ENCODE data around the gene RALBP1.

The RALBP1 gene

DNA sequence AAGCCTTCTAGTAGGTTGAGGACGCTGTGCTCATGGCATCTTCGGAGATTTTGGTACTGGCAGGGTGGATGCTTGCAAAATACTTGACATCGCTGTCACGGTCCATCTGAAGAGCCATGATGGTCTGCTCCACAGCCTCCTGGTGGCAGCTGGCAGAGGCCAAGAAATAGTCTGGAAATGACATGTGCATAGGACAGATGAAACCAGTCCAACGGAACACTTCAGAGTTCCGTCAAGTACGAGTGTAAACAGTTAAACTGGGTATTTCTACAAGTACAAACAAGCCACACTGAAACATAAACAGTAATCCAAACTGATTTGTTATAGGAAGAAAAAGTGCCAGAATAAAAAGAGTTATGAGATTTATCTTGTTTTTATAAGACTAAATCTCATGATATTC is 72.5 kb downstream of the RALBP1 start:
- no peak for DNase-seq (ENCODE audit: low read depth in 2 of 2)

DNA sequence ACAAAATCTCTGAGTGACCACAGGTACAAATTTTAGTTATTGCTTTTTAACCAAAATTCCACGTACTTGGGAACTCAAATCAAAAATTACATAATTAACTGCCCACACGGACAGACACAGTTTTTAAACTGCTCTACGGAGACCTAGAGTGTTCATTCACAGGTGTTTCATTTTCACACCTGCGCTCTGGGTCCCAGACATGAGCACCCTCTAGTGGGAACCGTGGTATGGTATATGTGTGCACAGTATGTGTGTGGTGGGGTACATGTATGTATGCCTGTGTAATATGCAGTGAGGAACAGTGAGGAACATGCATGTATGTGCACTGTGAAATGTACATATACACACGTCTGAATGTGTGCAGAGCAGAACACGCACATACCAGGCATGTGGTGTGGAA is 74.1 kb downstream of the RALBP1 start:
- no peak for DNase-seq (ENCODE audit: low read depth in 2 of 2)

DNA sequence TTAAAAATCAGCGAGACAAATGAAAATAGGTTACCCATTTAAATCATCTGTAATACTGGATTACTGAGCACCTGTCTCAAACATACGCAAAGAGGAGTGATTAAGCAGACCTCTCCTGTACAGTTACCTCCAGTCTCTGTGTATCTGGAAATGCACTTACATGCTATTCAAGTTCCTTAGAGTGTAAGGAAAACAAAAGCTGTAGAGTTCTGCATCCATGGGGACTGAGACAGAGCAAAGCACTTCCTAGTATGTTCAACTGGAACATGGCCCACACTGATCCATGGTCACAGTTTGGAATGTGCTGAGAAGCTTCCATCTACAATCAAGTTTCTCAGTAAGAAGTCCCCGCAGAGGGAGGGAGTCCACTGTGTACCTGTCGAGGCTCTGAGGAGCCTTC is 75.1 kb downstream of the RALBP1 start:
- no peak for DNase-seq (ENCODE audit: low read depth in 2 of 2)

DNA sequence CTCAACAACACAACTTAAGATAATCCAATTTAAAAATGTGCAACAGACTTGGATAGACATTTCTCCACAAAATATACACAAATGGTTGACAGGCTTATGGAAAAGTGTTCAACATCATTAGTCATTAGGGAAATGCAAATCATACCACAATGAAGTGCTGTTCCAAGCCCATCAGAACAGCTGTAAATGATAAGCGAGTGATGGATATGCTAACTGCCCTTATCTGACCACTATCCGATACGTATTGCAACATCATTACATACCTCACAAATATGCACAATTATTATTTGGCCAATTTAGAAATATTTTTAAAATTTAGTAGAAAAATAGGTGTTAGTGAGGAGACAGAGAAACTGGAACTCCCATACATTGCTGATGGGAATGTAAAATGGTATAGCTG is 76.9 kb downstream of the RALBP1 start:
- DNase-seq (ENCODE audit: low read depth in 2 of 2), result no peak

DNA sequence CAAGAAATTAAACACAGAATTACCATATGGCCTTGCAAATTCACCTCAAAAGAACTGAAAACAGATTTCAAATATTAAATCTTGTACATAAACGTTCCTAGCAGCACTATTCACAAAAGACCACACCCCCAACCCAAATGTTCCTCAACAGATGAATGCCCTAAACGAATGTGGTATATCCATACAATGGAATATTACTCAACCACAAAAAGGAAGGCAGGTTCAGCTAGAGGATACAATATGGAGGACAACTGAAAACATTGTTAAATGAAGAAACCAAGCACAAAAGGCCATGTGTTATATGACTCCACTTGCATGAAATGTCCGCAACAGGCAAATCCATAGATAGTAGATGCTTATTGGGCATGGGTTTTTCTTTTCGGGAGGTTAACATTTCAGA is 77.3 kb downstream of the RALBP1 start:
- no peak for DNase-seq (ENCODE audit: low read depth in 2 of 2)

DNA sequence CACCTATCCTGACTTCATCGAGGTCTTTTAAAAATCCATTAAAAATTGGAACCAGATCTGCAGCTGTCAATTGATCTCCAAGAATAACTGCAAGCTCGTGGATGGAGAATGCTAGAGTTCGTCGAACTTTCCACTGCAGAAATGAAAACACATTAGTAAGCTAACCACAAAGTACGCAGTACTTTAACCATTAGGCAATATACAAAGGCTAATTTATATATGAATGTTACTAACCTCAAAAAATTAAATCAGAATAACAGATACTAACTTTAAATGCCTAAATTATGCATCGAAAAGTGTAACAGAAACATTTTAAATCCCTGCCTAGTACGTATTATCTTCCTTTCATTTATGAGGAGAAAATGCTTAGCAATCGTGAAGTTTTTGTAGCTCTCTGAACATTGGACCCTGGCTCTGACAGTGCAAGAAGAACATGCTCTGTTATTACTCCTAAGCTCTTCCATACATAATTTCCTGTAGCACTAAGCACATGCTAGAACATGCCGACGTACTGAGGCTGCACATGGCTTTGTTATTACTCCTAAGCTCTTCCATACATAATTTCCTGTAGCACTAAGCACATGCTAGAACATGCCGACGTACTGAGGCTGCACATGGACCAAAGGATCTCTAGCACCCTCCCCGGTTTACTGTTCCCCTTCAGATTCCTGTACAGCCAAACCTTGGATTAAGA is 82.1 kb downstream of the RALBP1 start:
- DNase-seq (ENCODE audit: low read depth in 2 of 2), result no peak

DNA sequence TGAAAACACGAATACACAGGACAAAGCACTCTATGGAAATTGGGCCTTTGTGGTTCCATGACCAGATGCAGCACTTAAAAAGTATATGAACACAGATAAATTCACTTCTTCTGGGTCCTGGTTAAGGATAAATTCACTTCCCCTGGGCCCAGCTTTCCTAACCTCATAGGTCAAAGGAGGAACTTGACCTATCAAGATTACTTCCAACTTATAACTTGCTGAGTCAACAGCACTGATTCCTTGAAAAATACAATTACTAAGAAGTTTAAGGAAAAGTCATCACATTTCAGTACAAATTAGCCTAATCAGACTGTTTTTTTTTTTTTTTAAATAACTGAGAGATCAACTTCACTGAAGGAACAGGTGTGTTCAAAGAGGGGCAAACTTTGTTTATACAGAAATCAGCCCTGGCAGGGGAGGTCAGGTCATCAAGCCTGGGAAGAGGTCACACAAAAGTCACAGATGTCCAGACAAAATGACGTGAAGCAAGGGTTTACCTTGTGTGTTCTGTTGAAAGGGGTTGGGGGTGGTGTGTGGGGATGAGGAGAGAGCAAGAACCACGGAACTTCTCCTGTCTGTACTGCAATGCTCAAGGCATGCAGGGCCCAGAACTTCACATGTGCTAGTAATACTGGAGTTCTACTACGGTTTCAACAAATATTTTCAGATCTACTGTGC is 83.2 kb downstream of the RALBP1 start:
- no peak for DNase-seq (ENCODE audit: low read depth in 2 of 2)

DNA sequence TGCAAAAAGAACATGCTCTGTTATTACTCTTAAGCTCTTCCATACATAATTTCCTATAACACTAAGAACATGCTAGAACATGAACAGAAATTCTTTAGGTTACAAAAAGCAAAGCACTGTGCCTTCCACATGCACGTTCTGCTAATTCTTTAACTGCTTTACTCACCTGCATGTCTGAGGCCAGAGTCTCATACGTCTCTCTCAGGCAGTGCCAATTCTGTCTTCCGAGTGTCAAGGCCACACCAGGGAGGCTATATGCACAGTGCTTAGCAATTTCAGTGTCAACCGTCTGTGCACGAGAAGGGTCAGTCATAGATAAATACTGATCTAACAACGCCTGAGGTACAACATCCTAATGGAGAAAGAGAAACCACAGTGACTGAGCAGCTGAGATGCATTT is 83.9 kb downstream of the RALBP1 start:
- DNase-seq (ENCODE audit: low read depth in 2 of 2), result no peak

DNA sequence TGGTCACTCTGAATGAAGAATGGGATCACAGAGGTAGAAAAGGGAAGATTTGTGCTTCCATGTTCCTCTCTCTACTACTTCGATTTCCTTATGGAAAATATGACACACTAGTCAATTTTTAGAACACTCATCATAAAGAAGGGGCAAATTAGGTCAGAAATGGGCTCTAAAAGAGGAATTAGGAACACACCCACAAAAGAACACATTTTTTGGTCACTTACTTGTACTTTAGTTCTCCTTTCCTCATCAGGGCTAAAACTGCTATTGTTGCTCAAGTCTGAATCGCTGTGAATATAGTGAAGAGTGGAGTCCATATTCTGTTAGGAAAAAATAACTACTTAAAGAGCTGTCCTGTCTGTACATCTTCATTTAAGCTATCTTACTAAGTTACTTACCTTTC is 86.4 kb downstream of the RALBP1 start:
- DNase-seq (ENCODE audit: low read depth in 2 of 2), result no peak

DNA sequence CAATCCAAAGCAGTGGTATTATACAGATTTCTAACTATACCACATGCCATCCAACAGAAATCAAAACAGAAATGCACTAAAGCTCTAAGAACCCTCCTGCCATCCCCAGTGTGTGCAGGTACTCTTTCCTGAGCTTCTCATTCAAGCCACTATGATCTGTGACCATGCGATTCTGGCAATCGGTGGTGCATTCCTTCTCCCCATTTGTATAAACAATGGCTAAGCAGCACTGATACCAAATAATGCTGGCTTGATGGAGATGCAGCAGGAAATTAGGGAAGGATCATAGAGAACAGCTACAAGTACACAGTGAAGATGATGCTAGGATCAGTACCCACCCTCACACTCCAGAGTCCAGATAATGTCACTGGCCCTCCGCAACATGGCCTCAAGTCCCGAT is 87.3 kb downstream of the RALBP1 start:
- DNase-seq (ENCODE audit: low read depth in 2 of 2), result no peak

DNA sequence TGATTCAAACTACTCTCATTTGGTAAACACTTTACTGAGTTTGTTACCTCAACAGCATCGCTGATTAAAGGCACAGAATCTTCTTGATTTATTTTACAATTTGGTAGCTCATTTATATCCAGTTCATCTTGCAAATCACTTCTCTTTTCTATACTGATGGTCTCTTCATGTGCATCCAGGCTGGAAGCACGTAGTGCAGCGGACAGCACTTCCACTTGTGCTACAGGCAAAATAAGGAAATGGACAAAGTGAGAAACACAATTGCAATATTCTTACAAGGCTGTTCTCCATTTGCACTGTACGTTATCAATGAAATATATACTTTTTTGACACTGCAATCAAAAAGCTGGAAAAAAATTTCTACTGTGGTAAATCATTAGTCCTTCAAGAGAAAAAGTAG is 88.0 kb downstream of the RALBP1 start:
- DNase-seq (ENCODE audit: low read depth in 2 of 2), result no peak

DNA sequence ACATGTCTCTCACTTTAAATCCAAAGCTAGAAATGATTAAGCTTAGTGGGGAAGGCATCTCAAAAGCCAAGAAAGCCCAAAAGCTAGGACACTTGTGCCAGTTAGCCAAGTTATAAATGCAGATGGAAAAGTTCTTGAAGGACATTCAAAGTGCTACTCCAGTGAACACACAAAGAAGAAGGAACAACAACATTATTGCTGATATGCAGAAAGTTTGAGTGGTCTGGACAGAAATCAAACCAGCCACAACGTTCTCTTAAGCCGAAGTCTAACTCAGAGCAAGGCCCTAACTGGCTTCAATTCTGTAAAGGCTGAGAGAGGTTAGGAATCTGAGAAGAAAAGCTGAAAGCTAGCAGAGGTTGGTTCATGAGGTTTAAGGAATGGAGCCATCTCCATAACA is 90.1 kb downstream of the RALBP1 start:
- no peak for DNase-seq (ENCODE audit: low read depth in 2 of 2)

DNA sequence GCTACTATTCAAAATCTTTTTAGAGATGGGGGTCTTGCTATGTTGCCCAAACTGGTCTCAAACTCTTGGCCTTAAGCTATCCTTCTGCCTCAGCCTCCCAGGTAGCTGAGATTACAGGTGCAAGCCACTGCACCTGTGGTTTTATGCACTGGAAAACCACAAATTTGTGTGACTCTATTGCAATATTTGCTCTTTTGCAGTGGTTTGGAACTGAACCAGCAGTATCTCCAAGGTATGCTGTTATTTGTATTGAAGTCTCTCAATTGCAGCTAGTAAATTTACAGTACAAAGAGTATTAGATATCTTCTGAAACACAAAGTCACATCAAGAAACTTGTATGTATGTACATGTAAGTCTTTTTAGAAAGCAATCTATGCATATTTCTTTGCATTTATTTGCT is 92.9 kb downstream of the RALBP1 start:
- no peak for DNase-seq (ENCODE audit: low read depth in 2 of 2)

DNA sequence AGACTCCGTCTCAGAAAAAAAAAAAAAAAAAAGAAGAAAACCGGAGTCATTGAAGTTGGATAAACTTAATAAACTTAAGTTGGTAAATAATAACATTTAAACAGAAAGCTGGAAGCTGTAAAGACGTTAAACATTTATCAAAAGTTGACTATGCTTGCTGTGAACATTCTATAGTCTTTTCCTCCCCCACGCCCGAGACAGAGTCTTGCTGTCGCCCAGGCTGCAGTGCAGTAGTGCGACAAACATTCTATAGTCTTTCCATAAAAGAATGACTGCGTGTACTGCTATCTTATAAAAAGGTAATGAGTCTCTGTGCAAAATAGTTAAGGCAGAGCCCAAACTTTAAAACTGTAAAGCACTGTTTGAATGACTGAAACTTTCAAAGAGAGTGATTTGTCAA is 93.9 kb downstream of the RALBP1 start:
- DNase-seq (ENCODE audit: low read depth in 2 of 2), result no peak

DNA sequence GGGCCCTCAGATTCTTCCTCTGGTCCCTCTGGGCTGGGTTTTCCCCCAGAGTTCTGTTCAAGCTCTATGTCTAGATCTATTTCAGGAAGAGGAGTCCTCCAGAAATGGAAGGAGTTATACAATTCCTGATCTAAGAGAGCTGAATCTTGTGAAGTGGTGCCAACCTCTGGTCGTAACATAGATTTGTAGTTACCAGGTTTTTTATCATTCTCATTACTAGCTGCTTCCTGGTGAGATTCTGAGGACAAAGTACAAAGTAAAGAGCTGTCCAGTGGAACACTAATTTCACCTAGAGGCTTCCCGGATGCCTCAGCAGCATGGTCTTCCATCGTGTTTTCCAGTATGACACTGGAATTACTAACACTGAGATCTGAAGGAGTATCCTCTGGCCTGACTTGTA is 94.9 kb downstream of the RALBP1 start:
- DNase-seq (ENCODE audit: low read depth in 2 of 2), result no peak

DNA sequence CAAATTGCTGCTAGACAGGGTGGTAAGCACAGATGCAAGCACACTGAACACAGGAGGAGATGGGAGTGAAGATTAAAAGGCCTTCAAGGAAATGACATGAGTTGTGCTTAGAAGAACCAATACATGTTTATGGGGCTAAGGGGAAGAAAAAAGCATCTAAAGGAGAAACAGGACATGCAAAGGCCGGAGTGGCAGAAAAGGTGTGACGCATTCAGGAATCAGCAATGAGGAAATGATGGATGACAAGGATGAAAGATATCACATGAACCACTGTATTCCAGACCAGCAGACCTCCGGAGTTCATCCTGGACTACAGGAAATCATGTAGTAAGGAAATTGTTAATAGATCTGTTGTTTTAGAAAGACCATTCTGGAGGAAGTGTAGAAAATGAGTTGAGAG is 96.2 kb downstream of the RALBP1 start:
- no peak for DNase-seq (ENCODE audit: low read depth in 2 of 2)

DNA sequence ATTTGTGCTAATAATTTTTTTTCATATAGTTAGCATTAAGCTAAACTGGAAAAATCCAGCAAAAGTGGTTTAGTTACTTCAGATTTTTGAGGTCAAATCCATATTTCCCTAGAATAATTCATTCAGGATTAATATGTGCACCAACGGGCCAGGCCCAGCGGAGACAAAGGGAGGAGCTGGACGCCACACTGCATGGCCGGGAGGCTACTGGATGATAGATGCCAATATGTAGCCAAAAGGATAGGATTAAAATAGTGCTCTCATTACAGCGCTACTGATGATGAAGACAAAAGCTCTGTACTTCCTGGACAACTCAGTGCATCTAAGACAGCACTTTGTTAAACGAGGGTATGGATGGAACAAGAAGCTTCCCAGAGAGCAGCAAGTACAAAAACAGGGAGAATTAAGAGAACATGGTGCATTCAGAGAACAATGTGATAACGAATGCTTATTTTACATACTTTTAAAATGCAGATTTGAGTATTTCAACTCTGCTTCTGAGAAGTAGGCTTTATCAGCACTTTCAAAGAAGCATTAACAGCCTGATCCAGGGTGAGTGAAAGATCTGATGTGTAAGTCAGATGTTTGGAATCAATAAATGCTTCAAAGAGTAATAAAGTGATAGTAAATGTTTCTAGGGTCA is 99.3 kb downstream of the RALBP1 start:
- DNase-seq (ENCODE audit: low read depth in 2 of 2), result no peak

DNA sequence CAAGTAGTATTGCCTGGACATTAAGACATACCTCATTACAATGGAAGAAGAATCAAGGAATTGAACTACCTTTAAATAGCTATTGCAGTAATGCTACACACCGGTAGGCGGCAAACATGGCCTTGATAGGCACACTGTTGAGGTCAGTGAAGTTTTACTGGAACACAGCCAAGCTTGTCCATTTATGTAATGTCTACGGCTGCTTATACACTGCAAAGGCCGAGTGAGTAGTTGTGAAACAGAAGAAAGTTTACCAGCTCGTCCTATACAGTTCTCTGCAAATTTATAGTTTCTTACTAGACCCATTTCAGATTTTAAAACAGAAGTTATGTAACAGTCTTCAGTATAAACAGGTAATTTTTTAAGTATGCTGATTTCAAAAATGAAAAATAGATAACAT is 100.2 kb downstream of the RALBP1 start:
- DNase-seq (ENCODE audit: low read depth in 2 of 2), result no peak

DNA sequence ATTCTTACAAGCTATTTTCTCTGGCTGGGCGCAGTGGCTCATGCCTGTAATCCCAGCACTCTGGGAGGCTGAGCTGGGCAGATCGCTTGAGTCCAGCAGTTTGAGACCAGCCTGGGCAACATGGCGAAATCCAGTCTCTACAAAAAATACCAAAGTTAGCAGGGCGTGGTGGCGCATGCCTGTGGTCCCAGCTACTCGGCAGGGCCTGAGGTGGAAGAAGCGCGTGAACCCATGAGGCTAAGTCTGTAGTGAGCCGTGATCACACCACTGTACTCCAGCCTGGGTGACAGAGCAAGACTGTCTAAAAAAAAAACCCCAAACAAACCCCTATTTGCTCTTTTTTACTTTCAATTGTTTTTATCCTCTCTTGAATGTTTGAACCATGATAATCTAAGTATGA is 102.0 kb downstream of the RALBP1 start:
- no peak for DNase-seq (ENCODE audit: low read depth in 2 of 2)

DNA sequence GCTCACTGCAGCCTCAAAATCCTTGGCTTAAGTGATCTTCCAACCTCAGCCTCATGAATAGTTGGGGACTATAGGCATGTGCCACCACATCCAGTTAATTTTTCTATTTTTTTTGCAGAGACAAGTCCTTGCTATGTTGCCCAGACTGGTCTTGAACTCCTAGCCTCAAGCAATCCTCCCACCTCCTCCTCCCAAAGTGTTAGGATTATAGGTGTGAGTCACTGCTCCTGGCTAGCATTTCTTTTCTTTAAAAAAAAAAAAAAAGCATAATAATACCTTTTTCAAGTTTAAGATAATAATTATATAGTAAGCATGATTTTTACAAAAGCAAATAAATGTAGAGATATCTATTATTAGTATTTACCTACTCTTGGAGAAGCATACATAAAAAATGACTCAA is 103.0 kb downstream of the RALBP1 start:
- DNase-seq (ENCODE audit: low read depth in 2 of 2), result no peak

DNA sequence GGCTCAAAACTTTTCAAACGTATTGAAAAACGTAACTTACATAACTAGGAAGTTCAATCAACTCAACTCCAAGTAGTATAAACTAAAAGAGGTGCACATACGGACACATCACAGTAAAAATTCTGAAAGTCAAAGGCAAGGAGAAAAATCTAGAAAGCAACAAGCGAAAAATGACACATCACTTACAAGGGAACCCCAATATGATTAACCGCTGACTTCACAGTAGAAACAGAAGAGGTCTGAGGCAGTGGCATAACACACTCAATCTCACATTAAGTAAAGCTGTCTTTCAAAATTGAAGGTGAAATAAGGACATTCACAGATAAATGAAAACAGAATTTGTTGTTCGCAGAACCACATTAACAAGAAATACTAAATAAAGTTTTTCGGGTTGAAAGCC is 106.4 kb downstream of the RALBP1 start:
- no peak for DNase-seq (ENCODE audit: low read depth in 2 of 2)

DNA sequence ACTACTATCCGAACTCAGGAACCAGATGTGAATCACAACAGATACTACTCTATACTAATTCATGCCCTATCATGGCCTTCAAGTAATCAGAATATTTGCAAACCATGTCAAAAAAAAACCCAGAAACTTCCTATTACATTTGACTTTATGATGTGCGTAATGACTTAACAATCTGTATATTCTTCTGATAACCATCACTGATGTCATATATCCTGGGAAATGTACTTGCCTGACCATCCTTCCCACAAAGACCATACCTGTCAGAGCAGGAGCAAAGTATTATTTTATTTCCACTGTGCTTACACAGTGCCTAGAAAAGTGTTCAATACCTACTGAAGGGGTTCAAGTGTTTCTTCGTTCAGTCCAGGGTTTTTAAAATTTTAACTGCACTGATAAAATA is 111.5 kb downstream of the RALBP1 start:
- DNase-seq (ENCODE audit: low read depth in 2 of 2), result no peak
